GM12874 (cell line): ENCODE data around the gene TNIK.

Source experiments
- TF ChIP-seq, protein P1 (sequence below): IDR thresholded peaks from 2 replicates; pipeline ENCODE4 v1.5.1; 2011; ENCODE audit warnings: low read depth, mild to moderate bottlenecking, control low read depth, low read length, moderate library complexity; ENCODE audit not compliant: insufficient read depth

TNIK gene

DNA sequence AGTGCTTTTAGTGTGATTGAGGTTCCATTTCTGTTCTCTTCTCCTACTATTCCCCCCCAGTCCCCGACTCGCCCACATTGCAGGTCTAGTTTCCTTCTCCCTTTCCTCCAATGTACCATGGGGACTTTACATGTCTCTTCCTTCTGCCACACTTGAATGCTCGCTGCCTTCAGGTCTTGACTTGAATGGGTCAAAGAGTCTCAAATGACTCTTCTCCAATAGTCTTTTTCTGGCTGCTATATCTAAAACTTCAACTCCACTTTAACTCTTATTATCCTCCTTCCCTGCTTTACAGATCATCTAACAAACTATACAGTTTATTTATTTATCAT is 219.7 kb downstream of the TNIK start:
- TF ChIP-seq, protein P1, sequence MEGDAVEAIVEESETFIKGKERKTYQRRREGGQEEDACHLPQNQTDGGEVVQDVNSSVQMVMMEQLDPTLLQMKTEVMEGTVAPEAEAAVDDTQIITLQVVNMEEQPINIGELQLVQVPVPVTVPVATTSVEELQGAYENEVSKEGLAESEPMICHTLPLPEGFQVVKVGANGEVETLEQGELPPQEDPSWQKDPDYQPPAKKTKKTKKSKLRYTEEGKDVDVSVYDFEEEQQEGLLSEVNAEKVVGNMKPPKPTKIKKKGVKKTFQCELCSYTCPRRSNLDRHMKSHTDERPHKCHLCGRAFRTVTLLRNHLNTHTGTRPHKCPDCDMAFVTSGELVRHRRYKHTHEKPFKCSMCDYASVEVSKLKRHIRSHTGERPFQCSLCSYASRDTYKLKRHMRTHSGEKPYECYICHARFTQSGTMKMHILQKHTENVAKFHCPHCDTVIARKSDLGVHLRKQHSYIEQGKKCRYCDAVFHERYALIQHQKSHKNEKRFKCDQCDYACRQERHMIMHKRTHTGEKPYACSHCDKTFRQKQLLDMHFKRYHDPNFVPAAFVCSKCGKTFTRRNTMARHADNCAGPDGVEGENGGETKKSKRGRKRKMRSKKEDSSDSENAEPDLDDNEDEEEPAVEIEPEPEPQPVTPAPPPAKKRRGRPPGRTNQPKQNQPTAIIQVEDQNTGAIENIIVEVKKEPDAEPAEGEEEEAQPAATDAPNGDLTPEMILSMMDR: no peak

DNA sequence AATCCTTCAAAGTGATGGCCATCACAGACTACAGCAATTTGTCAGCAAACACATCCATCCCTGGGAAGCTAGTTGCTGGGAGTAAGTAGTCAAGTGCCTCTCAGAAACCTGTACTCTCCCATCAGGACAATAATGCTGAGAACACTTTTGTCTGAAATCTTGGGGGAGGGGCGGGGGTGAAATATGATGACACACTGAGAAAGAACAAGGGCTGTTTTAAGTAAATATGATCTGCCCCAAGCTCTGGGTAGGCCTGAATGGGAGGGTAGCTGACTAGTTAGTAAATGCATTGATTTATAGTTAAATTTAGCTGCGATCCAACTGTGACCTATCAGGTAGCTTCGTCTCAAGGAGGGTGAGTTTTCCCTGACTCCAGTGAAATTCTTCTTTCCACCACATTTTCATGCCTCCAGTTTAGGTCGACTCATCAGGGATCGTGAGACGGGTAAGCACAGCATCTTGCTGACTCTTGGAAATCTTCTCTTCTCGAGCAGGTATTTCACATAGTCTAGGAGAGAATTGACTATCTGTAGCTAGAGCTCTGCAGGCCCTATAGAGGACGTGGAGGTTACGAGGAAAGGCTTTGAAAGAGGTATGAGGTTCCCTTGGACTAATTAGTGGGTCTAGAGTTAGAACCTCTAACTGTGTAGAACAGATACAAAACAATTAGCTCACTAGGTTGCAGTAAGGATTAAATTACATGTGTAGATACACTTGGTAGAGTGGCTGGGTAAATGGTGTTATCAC is 220.3 kb downstream of the TNIK start:
- TF ChIP-seq, protein P1: no peak

DNA sequence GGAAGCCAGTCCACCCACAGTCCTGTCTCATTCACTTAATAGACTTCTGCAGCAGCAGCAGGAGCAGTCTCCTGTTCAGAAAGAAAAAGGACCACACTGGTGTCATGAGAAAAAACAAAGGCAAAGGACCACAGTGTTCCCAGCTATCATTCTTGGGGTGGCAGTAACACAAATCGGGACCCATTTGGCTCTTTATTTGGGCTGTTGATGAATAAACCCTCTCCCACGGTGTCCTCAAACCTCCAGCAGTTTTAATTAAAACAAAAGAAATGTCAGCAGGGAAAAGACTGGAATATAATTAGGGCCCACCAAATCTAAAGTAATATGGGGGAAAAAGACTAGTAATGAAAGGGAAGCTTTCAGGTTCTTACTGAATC is 223.2 kb downstream of the TNIK start:
- TF ChIP-seq, protein P1: no peak

DNA sequence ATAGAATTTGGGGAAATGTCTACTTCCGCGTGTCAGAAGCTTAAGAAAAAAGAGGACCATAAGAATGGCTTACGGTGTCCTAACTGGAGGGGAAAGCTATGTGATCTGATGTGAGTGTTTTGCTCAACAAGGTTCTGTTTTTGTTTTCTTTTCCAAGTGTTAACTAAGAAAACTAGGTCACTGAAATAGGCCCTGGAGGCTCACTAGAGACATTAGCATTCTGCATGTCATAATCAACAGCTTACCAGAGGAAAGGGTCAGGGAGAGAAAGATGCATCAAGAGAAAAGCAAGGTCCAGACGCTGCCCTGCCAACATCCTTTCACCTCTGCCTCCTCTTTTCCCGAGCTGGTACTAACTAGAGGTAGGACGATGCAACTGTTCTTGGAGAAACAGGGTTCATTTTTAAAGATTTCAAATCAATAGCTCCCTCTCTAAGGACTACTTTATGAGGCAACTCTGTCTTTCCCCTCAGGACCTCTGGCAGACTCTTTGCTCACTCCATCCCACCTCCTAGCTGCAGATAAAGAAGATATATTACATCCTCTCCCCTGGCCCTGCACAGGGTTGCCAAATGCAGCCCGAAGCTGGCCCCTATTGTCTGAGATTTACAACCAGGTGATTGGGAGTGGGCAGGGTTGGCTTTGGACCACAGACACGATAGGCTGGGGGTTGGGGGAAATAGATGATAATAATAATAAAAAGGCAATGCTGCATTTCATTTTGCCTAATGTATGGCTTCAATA is 223.8 kb downstream of the TNIK start:
- TF ChIP-seq, protein P1: no peak

DNA sequence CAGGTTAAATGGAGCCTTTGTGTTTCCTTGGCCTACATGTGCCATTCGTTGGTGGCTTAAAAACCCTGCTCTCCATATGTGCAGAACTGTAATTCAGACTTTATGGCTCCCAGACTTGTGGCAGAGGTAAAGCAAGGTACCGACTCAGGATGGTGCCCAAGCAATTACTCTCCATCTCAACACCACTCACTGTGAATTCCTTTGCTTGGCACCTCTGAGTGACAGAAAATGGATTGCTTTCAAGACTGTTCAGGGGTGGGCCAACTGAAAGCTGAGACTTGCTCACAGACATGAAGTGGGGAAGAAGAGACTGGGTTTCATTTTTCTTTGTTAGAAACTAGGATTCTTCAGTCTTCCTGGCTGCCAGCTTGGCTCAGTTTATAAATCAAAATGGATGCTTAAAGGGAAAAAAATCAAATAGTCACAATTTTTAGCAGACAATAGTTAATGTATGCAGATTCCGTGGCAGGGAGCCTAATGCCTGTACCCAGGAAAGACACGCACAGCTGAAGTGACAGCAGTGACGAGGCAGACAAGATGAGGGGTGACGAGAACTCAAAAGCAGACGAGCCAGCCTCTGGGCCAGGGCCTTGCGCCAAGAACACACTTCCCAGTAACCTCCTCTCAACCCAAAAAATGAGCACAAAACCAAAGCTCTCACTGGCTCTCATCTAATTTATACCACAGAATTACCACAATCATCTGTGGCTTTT is 225.8 kb downstream of the TNIK start:
- TF ChIP-seq, protein P1: no peak

DNA sequence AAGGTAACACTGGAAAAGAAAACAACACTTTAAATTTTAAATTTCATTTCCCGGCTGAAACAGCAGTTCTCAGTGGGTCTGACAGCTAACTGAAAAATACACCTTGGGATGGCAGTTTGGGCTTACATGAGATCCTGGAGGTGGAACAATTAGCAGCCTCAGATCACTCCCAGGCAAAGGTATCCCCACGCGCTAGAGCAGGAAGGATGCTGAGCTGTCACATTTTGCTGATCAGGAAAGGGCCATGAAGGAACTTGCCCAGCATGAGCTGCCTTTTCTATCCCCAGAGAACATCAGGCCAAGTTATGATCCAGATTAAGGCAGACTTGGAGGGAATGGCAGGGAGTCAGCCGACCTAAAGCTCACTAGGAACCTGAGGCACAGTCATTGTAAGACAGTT is 228.8 kb downstream of the TNIK start:
- TF ChIP-seq, protein P1: no peak

DNA sequence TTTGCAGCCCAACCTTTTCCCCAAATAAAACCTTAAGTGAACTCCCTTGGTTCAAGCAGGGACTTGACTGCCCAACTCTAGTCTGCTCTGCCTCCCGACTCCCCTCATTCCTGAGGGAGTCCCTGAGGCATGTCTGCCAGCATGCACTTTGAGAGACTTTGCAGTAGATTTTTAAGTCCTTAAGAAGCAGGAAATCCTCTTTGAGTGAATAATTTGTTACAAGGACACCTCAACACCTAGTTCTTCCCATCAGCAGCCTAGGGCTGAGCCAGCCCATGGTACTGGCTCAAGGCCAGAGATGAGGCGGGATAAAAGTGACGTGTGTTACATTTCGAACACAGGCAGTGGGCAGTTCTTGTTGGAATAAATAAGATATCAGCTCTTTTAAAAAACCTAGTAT is 229.3 kb downstream of the TNIK start:
- TF ChIP-seq, protein P1: no peak
